ENCODE data around the gene PKD2. TPM values are rescaled to one million over a fixed set of nuclear protein-coding genes. Genes with fewer than 3 reads are reported as not detected.
"Not testable (repeated sequence)": the region's sequence is repeated elsewhere in the genome, so short reads cannot be mapped to it uniquely, and the experiment has no call there.

The PKD2 gene
- total RNA-seq, 1 donor from 2014 or later: 40.4 TPM

DNA sequence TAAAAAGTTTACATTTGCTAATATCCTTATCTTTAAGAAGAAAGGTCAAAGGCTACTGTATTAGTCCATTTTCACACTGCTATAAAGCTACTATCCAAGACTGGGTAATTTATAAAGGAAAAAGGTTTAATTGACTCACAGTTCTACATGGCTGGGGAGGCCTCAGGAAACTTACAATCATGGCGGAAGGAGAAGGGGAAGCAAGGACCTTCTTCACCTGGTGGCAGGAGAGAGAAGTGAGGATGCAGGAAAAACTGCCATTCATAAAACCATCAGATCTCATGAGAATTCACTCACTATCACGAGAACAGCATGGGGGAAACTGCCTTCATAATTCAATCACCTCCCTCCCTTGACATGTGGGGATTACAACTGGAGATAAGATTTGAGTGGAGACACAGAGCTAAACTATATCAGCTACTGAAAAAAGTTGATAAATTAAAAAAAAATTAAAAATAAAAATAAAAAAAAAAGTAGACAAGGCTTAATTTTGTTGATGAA is 8.2 kb upstream of the PKD2 start:
- not testable (repeated sequence) for DNase-seq (ENCODE audit: low spot score); H3K9me3 ChIP-seq (ENCODE audit: low read depth); H3K4me3 ChIP-seq; H3K79me2 ChIP-seq (ENCODE audit: low read depth); H3K36me3 ChIP-seq; H3K4me1 Mint-ChIP-seq; H3K27me3 ChIP-seq; H3K4me1 ChIP-seq; H3K4me3 Mint-ChIP-seq; H4K20me1 ChIP-seq (ENCODE audit: low read depth); H3K27ac Mint-ChIP-seq; H3K9ac ChIP-seq; H3K4me2 ChIP-seq; H3F3A ChIP-seq (ENCODE audit: low read depth); H3K9me3 Mint-ChIP-seq; H3K36me3 Mint-ChIP-seq; H3K27ac ChIP-seq; H3K27me3 Mint-ChIP-seq (ENCODE audit: insufficient read depth, low read depth); H2AFZ ChIP-seq (replicated peaks)
- TF ChIP-seq, protein P1, sequence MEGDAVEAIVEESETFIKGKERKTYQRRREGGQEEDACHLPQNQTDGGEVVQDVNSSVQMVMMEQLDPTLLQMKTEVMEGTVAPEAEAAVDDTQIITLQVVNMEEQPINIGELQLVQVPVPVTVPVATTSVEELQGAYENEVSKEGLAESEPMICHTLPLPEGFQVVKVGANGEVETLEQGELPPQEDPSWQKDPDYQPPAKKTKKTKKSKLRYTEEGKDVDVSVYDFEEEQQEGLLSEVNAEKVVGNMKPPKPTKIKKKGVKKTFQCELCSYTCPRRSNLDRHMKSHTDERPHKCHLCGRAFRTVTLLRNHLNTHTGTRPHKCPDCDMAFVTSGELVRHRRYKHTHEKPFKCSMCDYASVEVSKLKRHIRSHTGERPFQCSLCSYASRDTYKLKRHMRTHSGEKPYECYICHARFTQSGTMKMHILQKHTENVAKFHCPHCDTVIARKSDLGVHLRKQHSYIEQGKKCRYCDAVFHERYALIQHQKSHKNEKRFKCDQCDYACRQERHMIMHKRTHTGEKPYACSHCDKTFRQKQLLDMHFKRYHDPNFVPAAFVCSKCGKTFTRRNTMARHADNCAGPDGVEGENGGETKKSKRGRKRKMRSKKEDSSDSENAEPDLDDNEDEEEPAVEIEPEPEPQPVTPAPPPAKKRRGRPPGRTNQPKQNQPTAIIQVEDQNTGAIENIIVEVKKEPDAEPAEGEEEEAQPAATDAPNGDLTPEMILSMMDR (IDR thresholded peaks at IDR 0.05): peak; percentile 11

DNA sequence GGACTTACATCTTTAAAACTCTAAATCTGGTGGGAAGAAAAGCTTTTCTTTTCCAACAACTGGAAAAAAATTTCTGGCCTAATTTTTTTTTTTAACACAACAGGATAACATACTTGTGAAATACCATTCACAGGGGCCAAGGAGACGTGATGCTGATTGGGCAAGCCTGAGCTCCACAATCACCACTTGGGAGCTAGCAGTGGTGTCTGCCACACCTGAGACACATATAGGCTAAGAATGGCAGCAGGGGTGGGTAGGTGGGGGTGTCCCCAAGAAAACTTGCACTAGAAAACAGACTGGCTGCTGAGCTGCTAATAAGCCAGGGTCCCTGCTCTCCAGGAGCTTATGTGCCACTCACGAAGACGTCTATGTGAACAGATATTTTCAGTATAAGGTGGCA is 5.6 kb upstream of the PKD2 start:
- no peak for DNase-seq (ENCODE audit: low spot score)
- Histone ChIP-seq H2AFZ (replicated peaks) (no peak overlapping the region), H3K4me1 (no peaks in the 10 kb centered on the region), H4K20me1 (ENCODE audit: low read depth) (no peaks in the 10 kb centered on the region), H3K27ac (no peak overlapping the region), H3K27me3 (peaks cover 18% of the 10 kb centered on the region), H3K9ac (no peak overlapping the region), H3K4me3 (no peak overlapping the region), H3K79me2 (ENCODE audit: low read depth) (no peaks in the 10 kb centered on the region), H3K9me3 (ENCODE audit: low read depth) (no peaks in the 10 kb centered on the region), H3F3A (ENCODE audit: low read depth) (peaks cover 6% of the 10 kb centered on the region), H3K36me3 (no peaks in the 10 kb centered on the region), H3K4me2 (no peak overlapping the region)
- H3K27me3 Mint-ChIP-seq (ENCODE audit: insufficient read depth, low read depth): peaks cover 6% of the 10 kb centered on the region
- H3K4me3 Mint-ChIP-seq: no peak overlapping the region
- no peak overlapping the region for H3K27ac Mint-ChIP-seq
- H3K9me3 Mint-ChIP-seq: peaks cover 2% of the 10 kb centered on the region
- TF ChIP-seq, protein P1 (IDR thresholded peaks at IDR 0.05): no peak
- no peak for TF ChIP-seq EZH2phosphoT487 (IDR thresholded peaks at IDR 0.05)
- TF ChIP-seq EZH2 (IDR thresholded peaks at IDR 0.05): no peak
- peaks cover 1% of the 10 kb centered on the region for H3K36me3 Mint-ChIP-seq
- peaks cover 7% of the 10 kb centered on the region for H3K4me1 Mint-ChIP-seq

DNA sequence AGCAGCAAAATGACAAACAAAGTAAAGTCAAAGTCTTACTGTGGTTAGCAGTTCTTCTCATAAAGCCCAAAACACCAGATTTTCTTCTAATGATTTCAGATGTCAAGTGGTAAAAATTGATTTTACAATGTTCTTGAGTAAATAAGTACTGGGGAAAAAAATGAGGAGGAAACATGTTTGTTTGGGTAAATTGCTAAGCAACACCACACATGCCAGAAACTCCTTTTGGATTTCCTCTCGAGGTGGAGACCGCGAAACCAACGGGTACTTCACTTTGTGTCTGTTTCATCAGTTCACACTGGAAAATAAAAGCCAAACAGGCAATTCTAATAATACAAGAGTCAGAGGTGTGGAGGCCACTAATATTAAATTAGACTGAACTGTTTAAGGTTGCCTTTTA is 4.6 kb upstream of the PKD2 start:
- TF ChIP-seq EZH2phosphoT487 (IDR thresholded peaks at IDR 0.05) (no peak), EZH2 (IDR thresholded peaks at IDR 0.05) (no peak)
- TF ChIP-seq, protein P1 (IDR thresholded peaks at IDR 0.05): no peak
- no peak overlapping the region for H3K9ac ChIP-seq
- peaks cover 10% of the 10 kb centered on the region for H3F3A ChIP-seq (ENCODE audit: low read depth)
- peaks cover 10% of the 10 kb centered on the region for H3K4me1 Mint-ChIP-seq
- peaks cover 2% of the 10 kb centered on the region for H3K9me3 Mint-ChIP-seq
- H3K36me3 ChIP-seq: no peaks in the 10 kb centered on the region
- peaks cover under 1% of the 10 kb centered on the region for H3K79me2 ChIP-seq (ENCODE audit: low read depth)
- H2AFZ ChIP-seq (replicated peaks): no peak overlapping the region
- H3K4me1 ChIP-seq: no peaks in the 10 kb centered on the region
- peaks cover 3% of the 10 kb centered on the region for H3K36me3 Mint-ChIP-seq
- no peaks in the 10 kb centered on the region for H3K9me3 ChIP-seq (ENCODE audit: low read depth)
- peaks cover 8% of the 10 kb centered on the region for H3K27me3 Mint-ChIP-seq (ENCODE audit: insufficient read depth, low read depth)
- no peak for DNase-seq (ENCODE audit: low spot score)
- H3K27ac ChIP-seq: no peak overlapping the region
- no peak overlapping the region for H3K4me3 Mint-ChIP-seq
- no peak overlapping the region for H3K4me3 ChIP-seq
- H3K27me3 ChIP-seq: peaks cover 22% of the 10 kb centered on the region
- no peaks in the 10 kb centered on the region for H4K20me1 ChIP-seq (ENCODE audit: low read depth)
- no peak overlapping the region for H3K4me2 ChIP-seq
- H3K27ac Mint-ChIP-seq: no peak overlapping the region

Data from neural progenitor cell (in vitro differentiated cells).